GM12801 (cell line): ENCODE results near the gene TENT4B.

Experiments used
- TF ChIP-seq, protein P1 (sequence below): IDR thresholded peaks from one replicate; pipeline ENCODE4 v1.5.1; 2011; ENCODE audit warnings: control low read depth; ENCODE audit not compliant: insufficient read length; ENCODE audit errors: extremely low read depth

The TENT4B gene

DNA sequence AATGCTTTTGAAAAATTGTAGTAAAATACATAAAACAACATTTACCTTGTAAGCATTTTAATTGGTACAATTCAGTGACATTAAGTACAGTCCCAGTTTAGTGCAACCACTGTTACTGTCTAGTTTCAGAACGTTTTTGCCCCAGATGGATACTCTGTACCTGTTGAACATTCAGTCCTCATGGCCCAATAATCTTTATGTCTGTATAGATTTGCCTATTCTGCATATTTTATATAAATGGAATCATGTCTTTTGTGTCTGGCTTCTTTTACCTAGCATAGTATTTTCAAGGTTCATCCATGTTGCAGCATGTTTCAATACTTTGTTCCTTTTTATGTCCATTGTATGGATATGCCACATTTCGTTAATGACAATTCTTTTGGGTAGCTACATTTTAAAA lies 37.2 kb downstream of the TENT4B start:
- TF ChIP-seq, protein P1, sequence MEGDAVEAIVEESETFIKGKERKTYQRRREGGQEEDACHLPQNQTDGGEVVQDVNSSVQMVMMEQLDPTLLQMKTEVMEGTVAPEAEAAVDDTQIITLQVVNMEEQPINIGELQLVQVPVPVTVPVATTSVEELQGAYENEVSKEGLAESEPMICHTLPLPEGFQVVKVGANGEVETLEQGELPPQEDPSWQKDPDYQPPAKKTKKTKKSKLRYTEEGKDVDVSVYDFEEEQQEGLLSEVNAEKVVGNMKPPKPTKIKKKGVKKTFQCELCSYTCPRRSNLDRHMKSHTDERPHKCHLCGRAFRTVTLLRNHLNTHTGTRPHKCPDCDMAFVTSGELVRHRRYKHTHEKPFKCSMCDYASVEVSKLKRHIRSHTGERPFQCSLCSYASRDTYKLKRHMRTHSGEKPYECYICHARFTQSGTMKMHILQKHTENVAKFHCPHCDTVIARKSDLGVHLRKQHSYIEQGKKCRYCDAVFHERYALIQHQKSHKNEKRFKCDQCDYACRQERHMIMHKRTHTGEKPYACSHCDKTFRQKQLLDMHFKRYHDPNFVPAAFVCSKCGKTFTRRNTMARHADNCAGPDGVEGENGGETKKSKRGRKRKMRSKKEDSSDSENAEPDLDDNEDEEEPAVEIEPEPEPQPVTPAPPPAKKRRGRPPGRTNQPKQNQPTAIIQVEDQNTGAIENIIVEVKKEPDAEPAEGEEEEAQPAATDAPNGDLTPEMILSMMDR = no peak

- TF ChIP-seq, protein P1 = no peak
These were observed 39.4 kb downstream of the TENT4B start for GRCh38 chr16:50192386-50193050.

DNA sequence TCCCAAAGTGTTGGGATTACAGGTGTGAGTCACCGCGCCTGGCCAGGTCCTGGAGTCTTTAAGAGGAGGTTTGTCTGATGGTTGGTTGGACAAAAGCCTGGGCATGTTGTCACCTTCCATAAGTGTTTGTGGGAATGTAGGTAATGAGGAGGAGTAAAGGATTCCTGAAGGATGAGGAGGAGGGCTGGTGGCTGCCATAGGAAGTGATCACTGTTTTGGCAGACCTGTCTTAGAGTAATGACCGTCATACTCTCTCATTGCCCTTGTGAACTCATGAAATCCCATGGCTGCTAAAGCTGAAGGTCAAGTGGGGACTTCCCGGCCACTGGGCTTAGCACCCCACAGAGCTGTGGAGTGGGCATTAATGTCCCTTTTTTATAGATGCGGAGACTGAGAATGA lies 40.5 kb downstream of the TENT4B start:
- TF ChIP-seq, protein P1 = no peak

DNA sequence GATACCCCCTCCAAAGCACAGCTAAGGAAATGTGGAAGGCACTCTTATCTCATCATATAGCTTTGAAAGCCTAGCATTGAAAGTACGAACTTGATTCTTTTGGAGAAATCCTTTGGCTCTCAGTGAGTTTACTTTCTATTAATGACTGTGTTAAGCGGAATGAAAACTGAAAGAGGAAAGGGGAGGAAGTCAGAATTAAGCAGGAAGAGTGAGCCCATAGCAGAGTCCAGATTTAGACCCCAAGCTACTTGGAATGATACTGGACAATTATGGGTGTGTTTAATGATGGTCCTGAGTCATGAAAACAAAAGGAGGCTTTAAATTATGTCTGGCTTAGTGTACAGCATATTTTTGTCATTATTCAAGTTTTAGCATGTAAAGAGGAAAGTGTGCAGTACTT lies 42.2 kb downstream of the TENT4B start:
- TF ChIP-seq, protein P1 = no peak

- TF ChIP-seq, protein P1 = no peak
These were observed 42.6 kb downstream of the TENT4B start for GRCh38 chr16:50195756-50196155.

DNA sequence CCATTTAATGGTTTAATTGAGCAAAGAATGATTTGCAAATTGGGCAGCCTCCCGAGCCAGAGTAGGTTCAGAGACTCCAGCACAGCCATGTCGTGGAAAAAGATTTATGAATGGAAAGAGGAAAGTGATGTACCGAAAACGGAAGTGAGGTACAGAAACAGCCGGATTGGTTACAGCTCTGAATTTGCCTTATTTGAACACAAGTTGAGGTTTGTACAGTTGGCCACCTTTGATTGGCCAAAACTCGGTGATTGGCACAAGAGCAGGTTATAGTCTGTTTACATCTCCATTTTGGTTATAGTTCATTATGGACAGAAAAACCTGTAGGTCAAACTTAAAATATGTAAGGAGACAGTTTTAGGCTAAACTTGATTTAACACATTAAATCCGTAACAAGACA lies 44.5 kb downstream of the TENT4B start:
- TF ChIP-seq, protein P1 = no peak

DNA sequence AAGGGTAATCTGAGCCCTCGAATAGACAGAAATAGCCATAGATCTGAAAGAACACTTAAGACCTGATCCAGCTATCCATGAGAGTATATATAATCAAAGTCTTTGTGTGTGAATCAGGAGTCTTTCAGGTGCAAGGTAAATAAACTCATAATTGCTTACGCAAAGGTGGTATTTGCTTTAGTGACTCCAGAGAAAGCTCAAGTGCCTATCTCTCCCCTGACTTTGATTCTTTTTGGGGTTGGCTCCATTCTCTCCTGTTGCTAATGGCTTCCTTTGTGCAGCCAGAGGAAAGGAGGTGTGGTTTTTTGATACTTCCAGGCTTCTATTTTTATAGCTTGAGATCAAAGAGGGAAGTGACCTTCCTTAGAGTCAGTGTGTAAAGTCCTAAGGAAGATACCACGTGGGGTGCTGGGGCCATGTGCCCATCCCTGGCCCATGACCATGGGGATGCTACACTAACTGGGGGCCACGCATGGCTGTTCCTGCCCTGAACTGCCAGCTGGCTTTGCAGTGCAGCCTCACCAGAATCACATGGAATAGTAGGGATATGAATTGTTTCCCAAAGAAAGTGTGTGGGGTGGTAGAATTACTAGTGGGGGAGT lies 45.8 kb downstream of the TENT4B start:
- TF ChIP-seq, protein P1 = no peak
